SU-DHL-6 (cell line): ENCODE results near the gene MAP3K20.

Source experiments
- EZH2phosphoT487 ChIP-seq: fragments of 200-600 bp; sonication (generic), shearing (Covaris generic); conservative IDR thresholded peaks from 2 replicates; pipeline ENCODE4 v1.6.1; 2018; ENCODE audit warnings: mild to moderate bottlenecking, antibody characterized with exemption, low read length, moderate library complexity, mixed read lengths
- TF ChIP-seq, protein P1 (sequence below): fragments of 200-600 bp; sonication (generic); IDR thresholded peaks from one replicate; pipeline ENCODE4 v1.5.1; 2017; ENCODE audit warnings: antibody characterized with exemption, mild to moderate bottlenecking, low read length, moderate library complexity; ENCODE audit not compliant: insufficient read depth, poor library complexity, severe bottlenecking

DNA sequence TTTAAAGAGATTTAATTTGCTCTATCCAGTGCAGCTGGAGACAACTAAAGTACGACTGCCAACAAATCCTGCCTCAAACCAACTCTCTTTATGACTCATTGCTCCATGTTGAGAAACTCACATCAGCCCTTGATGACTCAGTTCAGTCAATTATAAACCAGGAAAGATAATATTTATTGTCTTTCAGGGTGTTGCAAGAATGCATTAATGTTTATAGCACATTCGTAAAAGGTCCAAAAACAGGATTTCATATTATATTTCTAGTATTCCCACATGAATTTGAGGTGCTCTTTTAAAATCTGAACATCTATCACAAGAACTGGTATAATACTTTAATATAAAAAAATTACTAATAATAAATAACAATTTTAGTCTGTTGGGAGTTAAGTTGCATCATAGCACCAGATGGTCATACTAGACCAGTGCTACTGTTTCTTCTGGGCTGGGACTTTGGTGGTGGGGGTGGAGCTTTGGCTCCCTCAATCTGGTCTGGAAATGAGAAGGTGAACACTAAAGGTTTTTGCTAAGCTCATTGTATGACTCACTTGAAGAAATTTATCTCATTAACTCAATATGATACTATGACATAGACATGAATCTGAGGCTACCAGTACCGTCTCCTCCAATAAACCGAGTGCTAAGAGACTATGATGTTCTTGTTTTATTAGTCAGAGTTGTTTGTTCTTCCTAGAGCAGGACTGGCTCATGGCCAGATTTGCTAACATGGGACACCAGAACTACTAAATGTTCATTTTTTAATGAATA lies 26.6 kb upstream of the MAP3K20 start:
- TF ChIP-seq, protein P1, sequence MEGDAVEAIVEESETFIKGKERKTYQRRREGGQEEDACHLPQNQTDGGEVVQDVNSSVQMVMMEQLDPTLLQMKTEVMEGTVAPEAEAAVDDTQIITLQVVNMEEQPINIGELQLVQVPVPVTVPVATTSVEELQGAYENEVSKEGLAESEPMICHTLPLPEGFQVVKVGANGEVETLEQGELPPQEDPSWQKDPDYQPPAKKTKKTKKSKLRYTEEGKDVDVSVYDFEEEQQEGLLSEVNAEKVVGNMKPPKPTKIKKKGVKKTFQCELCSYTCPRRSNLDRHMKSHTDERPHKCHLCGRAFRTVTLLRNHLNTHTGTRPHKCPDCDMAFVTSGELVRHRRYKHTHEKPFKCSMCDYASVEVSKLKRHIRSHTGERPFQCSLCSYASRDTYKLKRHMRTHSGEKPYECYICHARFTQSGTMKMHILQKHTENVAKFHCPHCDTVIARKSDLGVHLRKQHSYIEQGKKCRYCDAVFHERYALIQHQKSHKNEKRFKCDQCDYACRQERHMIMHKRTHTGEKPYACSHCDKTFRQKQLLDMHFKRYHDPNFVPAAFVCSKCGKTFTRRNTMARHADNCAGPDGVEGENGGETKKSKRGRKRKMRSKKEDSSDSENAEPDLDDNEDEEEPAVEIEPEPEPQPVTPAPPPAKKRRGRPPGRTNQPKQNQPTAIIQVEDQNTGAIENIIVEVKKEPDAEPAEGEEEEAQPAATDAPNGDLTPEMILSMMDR: no peak
- TF ChIP-seq EZH2phosphoT487: no peak
